Natural killer cell (primary cell): ENCODE measurements around the gene SMCO3. TPM values are rescaled to one million over a fixed set of nuclear protein-coding genes. Genes with fewer than 3 reads are reported as not detected.

ENCODE experiments used
- ATAC-seq, 3 donors: fragments of 150-1000 bp in 2 of 3; fragments of 200-7000 bp in 1 of 3; cut with Tn5 transposase; 1 replicate in 1 of 3; 2 replicates in 2 of 3; pipeline ENCODE4 v1.10.0; 2021; ENCODE audit warnings: mild to moderate bottlenecking in 2 of 3, moderate library complexity in 2 of 3
- DNase-seq, 2 donors: peaks; one replicate each; pipeline versions ENCODE4 v3.0.0 to v3.0.0-alpha.2; 2013 to 2021; ENCODE audit warnings: mixed read lengths in 1 of 2
- H3K27ac ChIP-seq: one replicate; pipeline ENCODE4 v1.5.1; 2013; ENCODE audit warnings: mild to moderate bottlenecking, low read length
- H3K27me3 ChIP-seq: one replicate; pipeline ENCODE4 v1.6.1; 2013; ENCODE audit warnings: low read length; ENCODE audit not compliant: control insufficient read depth, insufficient read depth
- H3K36me3 ChIP-seq: one replicate; pipeline ENCODE4 v1.6.1; 2013; ENCODE audit warnings: low read length; ENCODE audit not compliant: control insufficient read depth, insufficient read depth
- H3K4me1 ChIP-seq: one replicate; pipeline ENCODE4 v1.6.1; 2013; ENCODE audit warnings: low read length; ENCODE audit not compliant: control insufficient read depth, insufficient read depth
- H3K4me3 ChIP-seq: one replicate; pipeline ENCODE4 v1.5.1; 2013; ENCODE audit warnings: low read length
- H3K9me3 ChIP-seq: one replicate; pipeline ENCODE4 v1.6.1; 2013; ENCODE audit warnings: low read length; ENCODE audit not compliant: control insufficient read depth, insufficient read depth
- H3K27ac Mint-ChIP-seq, 2 donors: one replicate each; pipeline ENCODE4 v1.8.0; 2022; ENCODE audit warnings: mild to moderate bottlenecking in 2 of 2, mixed read lengths in 2 of 2, moderate library complexity in 1 of 2
- H3K27me3 Mint-ChIP-seq, 2 donors: one replicate each; pipeline ENCODE4 v1.8.0; 2022; ENCODE audit warnings: low read depth in 2 of 2, mixed read lengths in 2 of 2
- H3K36me3 Mint-ChIP-seq: one replicate; pipeline ENCODE4 v1.8.0; 2022; ENCODE audit warnings: mixed read lengths
- H3K4me1 Mint-ChIP-seq, 2 donors: one replicate each; pipeline ENCODE4 v1.8.0; 2022; ENCODE audit warnings: mixed read lengths in 2 of 2
- H3K4me3 Mint-ChIP-seq: one replicate; pipeline ENCODE4 v1.8.0; 2022; ENCODE audit warnings: mild to moderate bottlenecking, moderate library complexity, mixed read lengths
- H3K9me3 Mint-ChIP-seq, 2 donors: one replicate each; pipeline ENCODE4 v1.8.0; 2022; ENCODE audit warnings: mixed read lengths in 2 of 2
- CTCF ChIP-seq: fragments of 200-600 bp; IDR thresholded peaks from one replicate; pipeline ENCODE4 v1.8.0; 2022; ENCODE audit warnings: antibody characterized with exemption
- WGBS: methylation state at CpG from one replicate; pipeline ENCODE4 v1.1.7; 2013; ENCODE audit warnings: missing lambda C conversion rate; ENCODE audit not compliant: insufficient coverage; 5-methylcytosine and 5-hydroxymethylcytosine counted together
- intact Hi-C: fragments of 100-400 bp; cut with micrococcal nuclease; formaldehyde crosslinking; loops from one replicate; pipeline ENCODE4 v1.14.2; 2022
- total RNA-seq, 4 donors: library from RNA; stranded (reverse); fragments of 120-200 nt in 1 of 4; gene quantifications; one replicate each; pipeline versions ENCODE4 v1.2.3 to v1.2.4, GENCODE V29; 2013 to 2022

The SMCO3 gene
- total RNA-seq, 3 donors from 2014 or later (not counting 1 experiment from before 2014, with no cell fraction given) = not detected

- H3K9me3 Mint-ChIP-seq = no peaks in the 10 kb centered on the region
- Histone ChIP-seq H3K4me3 (peak overlapping the region; percentile 92), H3K9me3 (no peaks in the 10 kb centered on the region), H3K4me1 (peaks cover 10% of the 10 kb centered on the region), H3K27me3 (no peaks in the 10 kb centered on the region), H3K27ac (peak overlapping the region; percentile 98), H3K36me3 (peaks cover 14% of the 10 kb centered on the region)
- intact Hi-C loops = loop anchor here (1.0 to 10.0 kb wide), 5 partner anchors 29 to 1079 kb away; partner anchors contain the start of genes ARHGDIB and STRAP
- no peak for DNase-seq
- H3K36me3 Mint-ChIP-seq = peaks cover 9% of the 10 kb centered on the region
- no peak overlapping the region for H3K4me3 Mint-ChIP-seq
- no peaks in the 10 kb centered on the region for H3K27me3 Mint-ChIP-seq
- WGBS = 0% methylated on average over 12 of the region's 12 CpGs
- peaks cover 0 to 15% of the 10 kb centered on the region in 2 donors for H3K4me1 Mint-ChIP-seq
- TF ChIP-seq CTCF = no peak
- ATAC-seq = peak; percentile 1 to 6 (median 4)
- no peak overlapping the region for H3K27ac Mint-ChIP-seq
Observed at GRCh38 chr12:14803830-14804160, 10.2 kb downstream of the SMCO3 start.

- Histone ChIP-seq H3K4me3 (peak within 1 kb of the TSS; percentile 92), H3K9me3 (no peaks in the 10 kb centered on the region), H3K36me3 (peaks cover 19% of the 10 kb centered on the region), H3K27me3 (no peaks in the 10 kb centered on the region), H3K4me1 (peaks cover 10% of the 10 kb centered on the region), H3K27ac (peak within 1 kb of the TSS; percentile 98)
- no peaks in the 10 kb centered on the region for H3K27me3 Mint-ChIP-seq
- no peak within 1 kb of the TSS for H3K27ac Mint-ChIP-seq
- under 1% methylated on average over 47 of the region's 50 CpGs for WGBS
- H3K4me1 Mint-ChIP-seq = peaks cover 0 to 15% of the 10 kb centered on the region in 2 donors
- TF ChIP-seq CTCF = no peak
- no peaks in the 10 kb centered on the region for H3K9me3 Mint-ChIP-seq
- ATAC-seq = peak; percentile 88 to 98 (median 94)
- H3K36me3 Mint-ChIP-seq = peaks cover 10% of the 10 kb centered on the region
- peak; percentile 79 to 96 for DNase-seq
- no peak within 1 kb of the TSS for H3K4me3 Mint-ChIP-seq
- intact Hi-C loops = loop anchor here (1.0 to 10.0 kb wide), 5 partner anchors 29 to 1079 kb away; partner anchors contain the start of genes ARHGDIB and STRAP
Observed at GRCh38 chr12:14803011-14803829, 10.8 kb downstream of the SMCO3 start, which contains the start of the genes C12orf60 and WBP11. Gene C12orf60 (plus strand): TSS chr12:14803670. CDS start chr12:14822936, 19,266 bp downstream. Gene WBP11 (minus strand): TSS chr12:14803478. CDS start chr12:14801383, 2,095 bp downstream.

- TF ChIP-seq CTCF = no peak
- no peaks in the 10 kb centered on the region for H3K9me3 ChIP-seq
- Mint-ChIP-seq H3K9me3 (no peaks in the 10 kb centered on the region), H3K4me3 (no peak overlapping the region), H3K27ac (no peak overlapping the region), H3K36me3 (peaks cover 16% of the 10 kb centered on the region), H3K4me1 (peaks cover 0 to 15% of the 10 kb centered on the region in 2 donors), H3K27me3 (no peaks in the 10 kb centered on the region)
- peak overlapping the region; percentile 98 for H3K27ac ChIP-seq
- H3K4me3 ChIP-seq = peak overlapping the region; percentile 92
- intact Hi-C loops = loop anchor here (1.0 to 10.0 kb wide), 5 partner anchors 28 to 1080 kb away; partner anchors contain the start of genes ARHGDIB and STRAP
- peaks cover 10% of the 10 kb centered on the region for H3K4me1 ChIP-seq
- no peak for DNase-seq
- no peak for ATAC-seq
- 1% methylated on average over 7 of the region's 7 CpGs for WGBS
- H3K36me3 ChIP-seq = peaks cover 23% of the 10 kb centered on the region
- no peaks in the 10 kb centered on the region for H3K27me3 ChIP-seq
Observed at GRCh38 chr12:14802721-14803010, 11.3 kb downstream of the SMCO3 start.
